ENCODE measurements around the gene STPG4.
"Not testable (repeated sequence)": the region's sequence is repeated elsewhere in the genome, so short reads cannot be mapped to it uniquely, and the experiment has no call there.

STPG4 gene

DNA sequence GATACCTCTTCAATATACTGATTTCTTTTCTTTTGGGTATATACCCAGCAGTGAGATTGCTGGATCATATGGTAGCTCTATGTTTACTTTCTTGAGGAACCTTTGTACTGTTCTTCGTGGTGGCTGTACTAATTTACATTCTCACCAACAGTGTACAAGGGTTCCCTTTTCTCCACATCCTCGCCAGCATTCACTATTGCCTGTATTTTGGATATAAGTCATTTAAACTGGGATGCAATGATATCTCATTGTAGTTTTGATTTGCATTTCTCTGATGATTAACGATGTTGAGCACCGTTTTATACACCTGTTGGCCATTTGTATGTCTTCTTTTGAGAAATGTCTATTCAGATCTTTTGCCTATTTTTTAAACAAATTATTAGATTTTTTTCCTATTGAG, 30.4 kb downstream of the STPG4 start:
- not testable (repeated sequence) for DNase-seq

DNA sequence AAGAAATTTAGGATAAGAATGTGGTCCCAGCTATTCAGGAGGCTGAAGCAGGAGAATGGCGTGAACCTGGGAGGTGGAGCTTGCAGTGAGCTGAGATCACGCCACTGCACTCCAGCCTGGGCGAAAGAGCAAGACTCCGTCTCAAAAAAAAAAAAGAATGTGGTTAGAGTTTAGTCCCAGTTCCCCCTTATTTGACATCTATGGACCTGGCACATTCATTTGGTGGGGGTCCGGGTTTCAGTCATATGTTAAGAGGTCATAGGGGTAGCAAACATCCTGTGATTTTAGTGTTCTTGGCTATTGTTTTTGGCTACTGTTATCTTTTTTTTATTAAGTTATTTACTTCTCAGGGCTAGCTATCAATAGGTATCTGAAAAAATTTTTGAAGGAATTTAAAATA, 34.7 kb downstream of the STPG4 start:
- DNase-seq = not testable (repeated sequence)

DNA sequence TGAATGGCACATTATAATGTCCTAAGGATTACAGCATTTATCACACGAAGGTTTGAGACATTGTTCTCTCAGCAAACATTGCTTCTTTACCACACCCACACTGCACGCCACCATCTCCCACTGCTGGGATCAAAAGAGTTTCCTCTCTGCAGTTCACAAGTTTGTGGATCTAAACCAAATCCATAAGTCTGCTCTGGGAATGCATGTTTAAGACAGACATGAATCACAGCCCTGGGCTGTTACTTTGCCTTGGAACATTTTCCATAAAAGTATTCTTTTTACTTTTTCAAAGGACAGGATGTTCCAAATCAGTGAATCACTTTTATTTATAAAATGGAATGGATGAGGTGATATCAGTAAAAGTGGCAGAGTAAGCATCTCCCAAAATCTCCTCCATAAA, 36.1 kb downstream of the STPG4 start:
- DNase-seq = no peak

DNA sequence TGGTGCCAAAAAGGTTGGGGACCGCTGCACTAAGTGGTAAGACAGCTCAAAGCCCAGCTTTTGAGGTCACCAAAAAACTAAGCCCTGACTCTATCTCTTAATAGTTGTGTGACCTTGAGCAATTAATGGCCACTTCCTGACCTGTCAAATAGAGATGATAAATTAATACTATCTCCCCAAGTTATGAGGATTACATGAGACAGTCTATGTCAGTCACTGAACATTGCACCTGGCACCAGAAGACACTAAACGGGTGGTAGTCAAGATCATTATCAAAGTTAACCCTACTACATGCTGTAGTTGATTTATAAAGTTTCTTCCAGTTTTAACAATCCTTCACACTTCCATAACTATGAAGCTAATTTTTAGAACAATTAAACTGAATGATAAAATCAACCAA, 36.5 kb downstream of the STPG4 start:
- DNase-seq = no peak

DNA sequence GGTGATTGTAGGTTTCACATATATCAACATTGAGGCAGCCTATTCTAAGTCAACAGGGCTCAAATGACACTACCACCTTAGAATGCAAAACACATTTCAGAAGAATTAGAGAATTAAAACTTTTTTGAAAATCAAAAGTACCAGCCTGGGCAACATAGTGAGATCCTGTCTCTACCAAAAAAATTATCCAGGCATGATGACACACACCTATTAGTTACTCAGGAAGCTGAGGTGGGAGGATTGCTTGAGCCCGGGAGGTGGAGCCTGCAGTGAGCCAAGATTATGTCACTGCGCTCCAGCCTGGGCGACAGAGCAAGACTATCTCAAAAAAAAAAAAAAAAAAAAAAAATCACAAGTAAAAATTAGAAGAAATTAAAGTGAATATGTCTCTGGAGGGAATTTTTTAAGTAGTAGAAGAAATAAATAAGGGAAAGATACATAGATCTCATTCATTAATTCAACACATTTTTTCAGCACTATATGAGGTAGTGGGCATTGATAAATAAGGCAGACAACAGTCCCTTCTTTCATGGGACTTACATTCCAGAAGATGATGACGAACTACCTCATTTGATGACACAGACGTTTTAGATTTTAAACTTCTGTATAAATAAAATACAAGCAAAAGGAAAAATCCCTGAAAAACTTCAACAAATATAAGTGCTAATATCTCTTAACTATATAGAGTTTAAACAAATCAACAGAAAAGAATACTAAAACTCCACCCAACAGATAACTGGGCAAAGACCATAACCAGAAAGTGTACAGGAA, 42.3 kb downstream of the STPG4 start:
- DNase-seq = no peak

DNA sequence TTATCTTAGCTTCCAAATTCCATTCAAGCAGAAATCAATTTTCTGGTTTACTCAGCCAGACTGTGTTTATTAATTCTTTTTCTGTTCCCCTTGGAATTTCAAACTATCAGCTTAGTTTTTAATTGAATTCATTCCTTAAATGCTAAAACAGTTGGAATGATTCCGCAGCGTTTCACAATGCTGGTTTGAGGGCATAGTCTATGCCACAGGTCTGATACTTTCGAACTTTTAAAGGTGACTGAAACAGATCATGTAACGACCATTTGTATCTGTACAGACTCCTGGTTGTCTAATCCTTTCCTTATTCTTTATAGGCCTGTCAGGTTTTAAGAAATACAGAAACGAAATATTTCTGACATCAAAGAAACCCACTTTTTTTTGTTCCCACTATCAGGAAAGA, 45.4 kb downstream of the STPG4 start:
- no peak for DNase-seq

DNA sequence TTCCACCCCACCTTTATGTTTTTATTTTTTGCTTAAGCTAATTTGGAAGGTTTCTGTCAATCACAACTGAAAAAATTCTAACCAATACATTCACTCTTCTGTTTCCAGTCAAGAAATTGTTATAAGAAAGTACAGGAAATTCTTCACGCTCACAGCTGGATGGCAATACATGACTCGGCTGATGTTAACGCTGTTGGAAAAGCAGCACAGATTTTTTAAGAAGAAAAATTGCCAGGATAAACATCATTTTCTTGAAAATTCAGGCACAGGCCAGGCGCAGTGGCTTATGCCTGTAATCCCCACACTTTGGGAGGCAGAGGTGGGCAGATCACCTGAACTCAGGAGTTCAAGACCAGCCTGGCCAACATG, 46.1 kb downstream of the STPG4 start:
- DNase-seq = no peak

DNA sequence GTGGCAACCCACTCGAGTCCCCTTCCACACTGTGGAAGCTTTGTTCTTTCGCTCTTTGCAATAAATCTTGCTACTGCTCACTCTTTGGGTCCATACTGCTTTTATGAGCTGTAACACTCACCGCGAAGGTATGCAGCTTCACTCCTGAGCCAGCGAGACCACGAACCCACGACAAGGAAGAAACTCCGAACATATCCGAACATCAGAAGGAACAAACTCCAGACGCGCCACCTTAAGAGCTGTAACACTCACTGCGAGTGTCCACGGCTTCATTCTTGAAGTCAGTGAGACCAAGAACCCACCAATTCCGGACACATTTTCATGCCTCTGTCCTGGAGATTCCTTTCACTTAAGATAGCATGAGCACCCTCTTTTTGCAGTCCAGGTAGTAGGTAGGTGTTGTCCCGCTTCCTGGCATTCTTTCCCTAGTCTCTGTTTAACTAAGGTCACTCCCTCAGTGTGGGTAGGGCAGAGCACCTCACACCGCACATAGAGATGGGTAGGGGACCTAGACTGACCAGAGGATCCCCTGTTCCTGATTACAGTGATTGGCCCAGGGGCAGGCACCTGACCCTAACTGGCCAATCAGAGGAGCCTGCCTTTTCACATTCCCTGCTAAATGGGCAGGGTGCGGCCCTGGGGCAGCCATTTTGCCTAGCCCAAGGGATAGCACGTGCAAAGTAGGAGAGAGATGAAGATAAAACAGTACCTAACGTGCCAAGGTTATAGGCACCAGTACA, 46.7 kb downstream of the STPG4 start:
- DNase-seq = not testable (repeated sequence)

DNA sequence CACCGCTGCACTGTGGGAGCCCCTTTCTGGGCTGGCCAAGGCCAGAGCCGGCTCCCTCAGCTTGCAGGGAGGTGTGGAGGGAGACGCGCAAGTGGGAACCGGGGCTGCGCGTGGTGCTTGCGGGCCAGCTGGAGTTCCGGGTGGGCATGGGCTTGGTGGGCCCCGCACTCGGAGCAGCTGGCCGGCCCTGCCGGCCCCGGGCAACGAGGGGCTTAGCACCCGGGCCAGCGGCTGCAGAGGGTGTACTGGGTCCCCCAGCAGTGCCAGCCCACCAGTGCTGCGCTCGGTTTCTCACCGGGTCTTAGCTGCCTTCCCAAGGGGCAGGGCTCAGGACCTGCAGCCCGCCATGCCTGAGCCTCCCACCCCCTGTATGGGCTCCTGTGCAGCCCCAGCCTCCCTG, 47.9 kb downstream of the STPG4 start:
- DNase-seq = not testable (repeated sequence)

DNA sequence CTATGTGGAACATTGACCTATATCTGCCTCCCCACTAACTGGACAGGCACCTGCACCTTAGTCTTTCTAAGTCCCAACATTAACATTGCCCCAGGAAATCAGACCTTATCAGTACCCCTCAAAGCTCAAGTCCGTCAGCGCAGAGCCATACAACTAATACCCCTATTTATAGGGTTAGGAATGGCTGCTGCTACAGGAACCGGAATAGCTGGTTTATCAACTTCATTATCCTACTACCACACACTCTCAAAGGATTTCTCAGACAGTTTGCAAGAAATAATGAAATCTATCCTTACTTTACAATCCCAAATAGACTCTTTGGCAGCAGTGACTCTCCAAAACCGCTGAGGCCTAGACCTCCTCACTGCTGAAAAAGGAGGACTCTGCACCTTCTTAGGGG, 48.9 kb downstream of the STPG4 start:
- DNase-seq = not testable (repeated sequence)

DNA sequence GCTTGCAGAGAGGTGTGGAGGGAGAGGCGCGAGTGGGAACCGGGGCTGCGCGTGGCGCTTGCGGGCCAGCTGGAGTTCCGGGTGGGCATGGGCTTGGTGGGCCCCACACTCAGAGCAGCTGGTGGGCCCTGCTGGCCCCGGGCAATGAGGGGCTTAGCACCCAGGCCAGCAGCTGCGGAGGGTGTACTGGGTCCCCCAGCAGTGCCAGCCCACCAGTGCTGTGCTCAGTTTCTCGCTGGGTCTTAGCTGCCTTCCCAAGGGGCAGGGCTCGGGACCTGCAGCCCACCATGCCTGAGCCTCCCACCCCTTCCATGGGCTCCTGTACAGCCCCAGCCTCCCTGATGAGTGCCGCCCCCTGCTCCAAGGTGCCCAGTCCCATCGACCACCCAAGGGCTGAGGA, 55.4 kb downstream of the STPG4 start:
- DNase-seq = not testable (repeated sequence)

DNA sequence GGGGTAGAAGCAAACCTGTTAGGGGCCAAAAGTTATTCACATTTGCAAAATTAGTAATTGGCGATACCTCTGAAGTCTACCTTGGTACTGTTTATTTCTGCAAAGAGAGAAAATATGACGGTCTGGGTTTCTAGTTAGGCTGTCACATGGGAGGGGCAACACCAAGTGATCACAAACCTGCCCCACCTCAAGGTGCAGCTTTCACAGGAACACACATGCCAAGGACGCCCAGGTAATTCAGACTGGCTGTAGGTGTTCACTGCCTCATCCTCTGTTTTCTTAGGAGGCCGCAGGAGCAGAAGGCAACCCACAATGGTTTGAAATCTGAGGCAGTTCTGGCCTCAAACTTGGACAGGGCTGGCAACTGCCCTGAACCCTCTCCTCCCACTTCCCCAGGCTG, 56.2 kb downstream of the STPG4 start:
- DNase-seq = no peak

DNA sequence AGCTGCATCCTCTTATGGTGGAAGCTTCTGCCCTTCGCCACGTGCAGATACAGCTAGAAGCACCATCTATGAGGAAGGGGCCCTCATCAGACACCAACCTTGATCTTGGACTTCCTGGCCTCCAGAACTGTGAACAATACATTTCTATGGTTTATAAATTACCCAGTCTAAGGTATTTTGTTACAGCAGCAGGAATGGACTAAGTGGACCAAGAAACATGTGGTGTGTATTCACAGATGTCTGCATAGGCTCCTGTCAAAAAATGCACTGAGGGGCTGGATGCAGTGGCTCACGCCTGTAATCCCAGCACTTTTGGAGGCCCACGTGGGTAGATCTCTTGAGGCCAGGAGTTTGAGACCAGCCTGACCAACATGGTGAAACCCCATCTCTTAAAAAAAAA, 57.5 kb downstream of the STPG4 start:
- DNase-seq = no peak

DNA sequence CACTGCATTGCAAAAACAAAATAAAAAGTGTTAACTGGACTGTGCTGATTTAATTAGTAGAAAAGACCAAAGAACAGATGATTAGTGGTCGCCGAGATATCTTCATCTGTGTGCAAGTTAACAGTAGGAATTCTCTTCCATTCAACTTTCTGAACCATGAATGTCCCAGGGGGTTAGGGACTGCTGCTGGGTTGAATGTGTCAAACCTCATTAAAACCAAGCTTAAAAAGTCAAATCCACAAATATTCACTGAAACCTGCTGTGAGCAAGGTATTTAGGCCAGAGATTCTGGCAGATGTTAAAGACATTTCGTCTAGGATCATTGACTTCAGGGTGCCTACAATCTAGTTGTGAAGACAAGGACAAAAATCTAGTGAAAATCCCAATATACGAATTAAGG, 58.7 kb downstream of the STPG4 start:
- no peak for DNase-seq

DNA sequence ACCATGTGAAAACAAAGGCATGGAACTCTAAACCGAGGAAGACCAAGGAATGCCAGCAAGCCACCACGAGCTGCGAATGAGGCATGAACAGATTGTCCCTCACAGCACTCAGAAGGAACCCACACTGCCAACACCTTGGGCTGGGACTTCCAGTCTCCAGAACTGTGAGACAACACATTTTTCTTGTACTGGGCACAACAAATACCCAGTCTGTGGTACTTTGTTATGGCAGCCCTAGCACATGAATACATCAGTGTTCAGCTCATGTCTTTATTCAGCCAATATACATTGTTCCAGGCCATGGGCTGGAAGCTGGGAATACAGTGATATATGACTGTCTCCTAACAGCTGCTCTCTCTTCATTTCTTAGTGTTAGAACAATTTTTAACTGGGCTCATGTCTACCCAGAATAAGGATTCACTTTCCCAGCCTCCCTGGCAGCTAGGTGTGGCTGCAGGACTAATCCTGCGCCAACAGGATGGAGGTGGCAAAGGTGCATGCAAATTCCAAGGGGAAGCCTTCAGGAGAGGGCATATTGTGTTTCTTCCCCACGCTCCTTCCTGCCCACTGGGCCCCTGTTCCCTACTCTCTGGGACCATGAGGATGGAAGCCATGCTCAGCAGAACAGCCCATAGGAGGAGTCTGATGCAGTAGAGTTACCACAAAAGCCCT, 59.6 kb downstream of the STPG4 start:
- DNase-seq = no peak

DNA sequence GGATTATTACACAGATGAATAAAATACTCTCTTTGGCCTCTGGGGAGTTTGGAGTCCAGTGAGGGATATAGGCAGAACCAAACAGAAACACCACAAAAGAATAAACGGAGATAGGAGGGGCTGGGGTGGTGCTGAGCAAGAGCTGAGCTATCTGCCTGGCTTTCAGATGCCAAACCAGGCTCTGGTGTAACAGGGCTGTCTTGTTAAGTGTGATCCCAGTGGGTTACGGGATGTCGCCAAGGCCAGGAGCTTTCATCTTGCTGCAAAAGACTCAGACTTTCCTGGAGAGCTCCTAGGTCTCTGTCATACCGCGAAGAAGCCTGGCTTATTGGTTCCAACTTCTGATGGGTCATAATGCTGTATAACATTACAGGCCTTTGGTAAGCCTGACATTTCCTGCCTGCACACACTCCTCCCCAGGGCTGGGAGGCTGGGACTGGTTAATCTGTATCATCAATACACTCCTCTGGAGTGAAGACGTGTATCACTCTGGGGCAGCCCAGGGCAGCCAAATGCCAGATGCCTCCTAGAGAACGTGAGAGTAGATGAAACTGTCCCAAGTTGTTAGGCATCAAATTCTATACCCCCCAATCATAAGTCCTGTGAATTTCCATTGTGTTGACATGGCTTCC, 60.5 kb downstream of the STPG4 start:
- DNase-seq = no peak

DNA sequence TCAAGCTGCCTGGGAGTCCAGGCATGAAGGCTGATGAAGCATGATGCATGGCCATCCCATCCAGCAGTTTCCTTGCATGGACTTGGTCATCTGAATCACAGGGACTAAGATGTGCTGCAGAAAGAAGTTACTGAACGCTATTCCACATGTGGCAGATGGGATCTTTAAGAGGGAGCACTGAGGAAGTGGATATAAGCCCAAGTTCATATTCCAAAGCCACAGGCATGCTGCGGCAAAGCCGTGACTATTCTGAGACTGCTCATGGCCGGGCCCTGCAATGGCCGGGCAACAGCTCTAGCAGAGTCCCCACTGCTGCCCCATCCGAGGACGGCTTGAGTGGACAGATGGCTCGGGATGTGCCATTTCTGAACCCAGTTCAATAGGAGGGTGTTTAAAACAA, 61.5 kb downstream of the STPG4 start:
- DNase-seq = no peak

DNA sequence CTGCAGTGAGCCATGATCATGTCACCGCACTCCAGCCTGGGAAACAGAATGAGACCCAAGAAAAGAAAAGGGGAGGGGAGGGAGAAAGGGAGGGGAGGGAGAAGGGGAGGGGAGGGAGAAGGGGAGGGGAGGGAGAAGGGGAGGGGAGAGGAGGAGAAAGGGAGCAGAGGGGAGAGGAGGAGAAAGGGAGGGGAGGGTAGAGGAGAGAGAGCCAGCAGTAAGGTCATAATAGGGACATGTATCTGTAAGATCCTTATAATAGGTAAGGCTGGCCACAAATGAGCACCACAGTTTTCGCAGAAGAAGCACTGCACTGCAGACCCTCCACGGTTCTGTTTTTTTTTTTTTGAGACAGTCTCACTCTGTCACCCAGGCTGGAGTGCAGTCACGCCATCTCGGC, 62.6 kb downstream of the STPG4 start:
- no peak for DNase-seq

DNA sequence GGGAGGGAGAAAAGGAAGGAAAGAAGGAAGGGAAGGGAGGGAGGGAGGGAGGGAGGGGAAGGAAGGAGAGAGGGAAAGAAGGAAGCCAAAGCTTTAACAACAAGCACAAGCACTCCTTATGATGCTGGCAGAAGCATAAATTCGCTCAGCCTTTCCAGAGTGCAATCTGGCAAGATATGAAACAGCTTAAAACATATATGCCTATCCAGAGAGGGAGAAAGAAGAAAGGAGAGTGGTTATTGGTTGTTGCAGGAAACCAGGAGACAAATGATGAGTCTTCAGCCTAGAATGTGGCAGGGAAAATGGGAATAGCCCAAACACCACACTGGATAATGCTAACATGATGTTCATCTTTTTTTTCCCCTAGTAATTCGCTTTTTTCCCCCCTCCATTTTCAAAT, 64.0 kb downstream of the STPG4 start:
- no peak for DNase-seq

DNA sequence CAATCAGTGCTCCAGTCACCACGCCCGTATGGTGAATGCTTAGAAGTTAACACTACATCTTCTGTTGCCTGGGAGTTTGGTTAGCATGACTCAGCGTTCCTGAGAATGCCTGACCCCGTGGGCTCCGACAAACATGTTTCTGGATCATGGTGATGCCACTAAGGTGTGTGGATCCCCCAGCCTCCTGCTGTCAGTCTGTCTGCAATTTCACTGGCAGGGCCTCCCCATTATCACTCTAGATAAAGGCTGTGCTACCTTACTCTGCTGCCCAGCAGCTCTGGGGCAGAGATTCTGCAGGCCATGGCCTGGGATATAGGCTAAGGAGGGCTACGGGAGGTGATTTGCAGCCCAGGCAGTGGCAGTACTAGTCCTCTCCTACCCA, 66.0 kb downstream of the STPG4 start:
- DNase-seq = no peak

DNA sequence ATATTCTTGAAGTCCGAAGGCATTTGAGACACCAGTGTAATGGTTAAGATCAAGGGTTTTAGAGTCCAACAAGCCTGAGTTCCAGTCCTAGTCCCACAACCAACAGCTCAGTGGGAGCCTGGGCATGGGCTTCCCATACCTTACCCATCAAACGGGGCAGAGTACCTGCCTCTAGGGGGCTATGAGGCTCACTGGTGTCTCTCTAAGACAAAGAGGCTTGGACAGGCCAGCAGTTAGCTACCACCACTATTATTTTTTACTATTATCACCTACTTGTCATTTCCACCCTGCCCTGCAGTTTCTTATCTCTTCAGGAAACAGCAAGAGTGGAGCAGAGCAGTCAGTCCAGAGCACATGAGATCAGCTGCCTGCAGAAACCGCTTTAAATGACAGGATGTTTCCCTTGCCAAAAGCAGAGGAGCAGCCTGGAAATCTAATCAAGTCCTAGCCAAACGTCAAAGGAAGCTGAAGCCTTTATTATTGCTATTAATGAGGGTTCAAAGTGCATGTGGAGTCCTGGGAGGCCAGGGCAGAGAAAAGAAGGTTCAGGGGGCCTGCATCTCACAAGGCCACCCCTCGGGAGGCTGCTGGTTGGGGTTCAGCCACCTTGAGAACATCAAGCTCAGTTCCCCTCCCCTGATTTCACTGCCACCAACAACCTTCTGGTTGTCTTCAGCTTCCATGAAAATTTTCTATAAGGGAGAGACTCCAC, 66.6 kb downstream of the STPG4 start:
- no peak for DNase-seq

DNA sequence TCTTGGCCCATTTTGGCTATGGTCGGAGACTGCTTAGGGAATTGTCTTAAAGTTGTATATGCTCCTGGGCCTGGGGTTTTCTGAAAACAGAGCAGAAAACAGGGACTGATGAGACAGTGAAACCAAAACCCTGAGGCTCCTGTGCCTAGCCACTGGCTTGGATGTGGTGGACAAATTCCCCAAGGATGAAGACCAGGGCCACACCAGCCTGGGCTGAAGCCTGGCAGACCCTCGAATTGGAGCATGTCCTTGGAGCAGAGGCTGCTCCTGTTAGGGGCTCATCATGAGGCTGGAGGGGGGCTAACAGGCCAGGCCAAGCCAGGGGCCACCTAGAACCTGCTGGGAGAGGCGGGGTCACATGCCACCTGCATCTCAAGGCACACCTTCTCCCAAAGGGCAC, 68.1 kb downstream of the STPG4 start:
- no peak for DNase-seq

DNA sequence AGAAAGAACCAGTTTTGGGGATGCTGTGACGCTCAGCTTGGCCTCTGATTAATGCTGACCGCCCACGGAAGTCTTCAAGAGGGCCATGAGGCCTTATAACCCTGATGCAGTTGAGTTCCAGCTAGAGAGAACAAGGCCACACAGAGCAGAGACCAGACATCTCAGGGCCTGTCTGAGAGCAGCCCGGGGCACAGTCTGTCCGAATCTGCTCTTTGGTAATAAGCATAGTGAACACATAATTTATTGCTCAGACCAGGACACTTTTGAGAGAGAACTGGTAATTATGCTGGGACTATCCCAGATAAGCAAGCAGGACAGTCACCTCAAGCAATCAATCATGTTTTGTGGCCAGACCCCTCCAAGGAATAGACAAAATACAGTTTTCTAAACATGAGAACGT, 68.5 kb downstream of the STPG4 start:
- DNase-seq = no peak
